Measurements from ENCODE around the gene TMEM117. TPM values are rescaled to one million over a fixed set of nuclear protein-coding genes. Genes with fewer than 3 reads are reported as not detected.

Gene TMEM117
- total and polyA plus RNA-seq, 2 donors (not counting 3 experiments of a cell fraction or from before 2014, with no cell fraction given): 1.2 to 3.8 TPM

- Histone ChIP-seq H3K9me3 (replicated peaks; ENCODE audit: control insufficient read depth, insufficient read depth, low read length) (no peaks in the 10 kb centered on the region), H3K79me2 (ENCODE audit: control insufficient read depth, insufficient read depth, low read length) (no peaks in the 10 kb centered on the region), H2AFZ (ENCODE audit: low read depth, low read length) (no peak overlapping the region), H3K36me3 (ENCODE audit: control insufficient read depth in 2 of 2, extremely low read depth in 1 of 2, insufficient read depth in 2 of 2, low read length in 2 of 2) (no peaks in the 10 kb centered on the region), H3K27ac (ENCODE audit: insufficient read depth, low read depth, low read length) (no peak overlapping the region), H3K27me3 (ENCODE audit: control insufficient read depth in 2 of 2, insufficient read depth in 2 of 2, low read length in 2 of 2) (no peaks in the 10 kb centered on the region), H4K20me1 (replicated peaks; ENCODE audit: control insufficient read depth, extremely low read depth, insufficient read depth, low read length) (no peaks in the 10 kb centered on the region), H3K9me1 (replicated peaks; ENCODE audit: control insufficient read depth, extremely low read depth, insufficient read depth, low read length) (no peaks in the 10 kb centered on the region), H3K4me3 (replicated peaks in 1 of 3; ENCODE audit: insufficient read depth in 1 of 3, low read depth in 1 of 3, low read length in 3 of 3) (no peak overlapping the region), H3K4me2 (ENCODE audit: insufficient read depth, low read length) (no peak overlapping the region), H3K4me1 (ENCODE audit: control insufficient read depth, extremely low read depth, insufficient read depth, low read length) (no peaks in the 10 kb centered on the region), H3K9ac (replicated peaks; ENCODE audit: extremely low read depth, insufficient read depth, low read length) (no peak overlapping the region)
- POLR2A ChIA-PET: no interaction called here
- CTCF ChIA-PET: no interaction called here
- intact Hi-C loops (cut with micrococcal nuclease): no loop called here
- FAIRE-seq (no peak), DNase-seq (ENCODE audit: low read depth, low spot score) (no peak)
- dilution Hi-C loops (cut with MboI; ENCODE audit: extremely low pct_ligation_motif_present, low sequenced_read_pairs): no loop called here
- TF ChIP-seq FOS (IDR thresholded peaks at IDR 0.05; ENCODE audit: borderline replicate concordance, insufficient read depth, low read length) (no peak), GATA2 (IDR thresholded peaks at IDR 0.05; ENCODE audit: insufficient read depth, insufficient read length, low read depth, low read length) (no peak), POLR2AphosphoS5 (IDR thresholded peaks at IDR 0.05; ENCODE audit: insufficient read depth, low read depth, low read length) (no peak), EZH2 (IDR thresholded peaks at IDR 0.05; ENCODE audit: borderline replicate concordance, low read depth, low read length, severe bottlenecking) (no peak), CTCF (IDR thresholded peaks at IDR 0.05; ENCODE audit: extremely low read depth in 1 of 2, insufficient read depth in 1 of 2, low read depth in 1 of 2, low read length in 2 of 2) (no peak), JUN (IDR thresholded peaks at IDR 0.05; ENCODE audit: borderline replicate concordance, insufficient read depth, insufficient read length, low read depth) (no peak), MYC (IDR thresholded peaks at IDR 0.05; ENCODE audit: low read depth, low read length) (no peak)
- no TSS peak for BruUV-seq (replicated peaks)
Measured at GRCh38 chr12:44296624-44297197, 460.8 kb downstream of the TMEM117 start.

All from endothelial cell of umbilical vein (primary cell).